SU-DHL-6 (cell line): ENCODE data around the gene ALPK3.

Source experiments
- EZH2phosphoT487 ChIP-seq: fragments of 200-600 bp; sonication (generic), shearing (Covaris generic); conservative IDR thresholded peaks from 2 replicates; pipeline ENCODE4 v1.6.1; 2018; ENCODE audit warnings: mild to moderate bottlenecking, antibody characterized with exemption, low read length, moderate library complexity, mixed read lengths
- TF ChIP-seq, protein P1 (sequence below): fragments of 200-600 bp; sonication (generic); IDR thresholded peaks from one replicate; pipeline ENCODE4 v1.5.1; 2017; ENCODE audit warnings: antibody characterized with exemption, mild to moderate bottlenecking, low read length, moderate library complexity; ENCODE audit not compliant: insufficient read depth, poor library complexity, severe bottlenecking

DNA sequence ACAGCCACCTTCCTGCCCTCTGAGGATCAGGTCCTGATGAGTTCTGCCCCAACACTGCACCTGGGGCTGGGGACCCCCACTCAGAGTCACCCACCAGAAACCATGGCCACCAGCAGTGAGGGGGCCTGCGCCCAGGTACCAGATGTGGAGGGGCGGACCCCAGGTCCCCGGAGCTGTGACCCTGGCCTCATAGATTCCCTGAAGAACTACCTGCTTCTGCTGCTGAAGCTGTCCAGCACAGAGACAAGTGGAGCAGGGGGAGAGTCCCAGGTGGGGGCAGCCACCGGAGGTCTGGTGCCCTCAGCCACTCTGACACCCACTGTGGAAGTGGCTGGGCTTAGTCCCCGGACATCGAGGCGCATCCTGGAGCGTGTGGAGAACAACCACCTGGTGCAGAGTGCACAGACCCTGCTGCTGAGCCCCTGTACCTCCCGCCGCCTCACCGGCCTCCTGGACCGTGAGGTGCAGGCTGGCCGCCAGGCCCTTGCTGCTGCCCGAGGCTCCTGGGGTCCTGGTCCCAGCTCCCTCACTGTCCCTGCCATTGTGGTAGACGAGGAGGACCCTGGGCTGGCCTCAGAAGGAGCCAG, 40.4 kb downstream of the ALPK3 start:
- TF ChIP-seq, protein P1, sequence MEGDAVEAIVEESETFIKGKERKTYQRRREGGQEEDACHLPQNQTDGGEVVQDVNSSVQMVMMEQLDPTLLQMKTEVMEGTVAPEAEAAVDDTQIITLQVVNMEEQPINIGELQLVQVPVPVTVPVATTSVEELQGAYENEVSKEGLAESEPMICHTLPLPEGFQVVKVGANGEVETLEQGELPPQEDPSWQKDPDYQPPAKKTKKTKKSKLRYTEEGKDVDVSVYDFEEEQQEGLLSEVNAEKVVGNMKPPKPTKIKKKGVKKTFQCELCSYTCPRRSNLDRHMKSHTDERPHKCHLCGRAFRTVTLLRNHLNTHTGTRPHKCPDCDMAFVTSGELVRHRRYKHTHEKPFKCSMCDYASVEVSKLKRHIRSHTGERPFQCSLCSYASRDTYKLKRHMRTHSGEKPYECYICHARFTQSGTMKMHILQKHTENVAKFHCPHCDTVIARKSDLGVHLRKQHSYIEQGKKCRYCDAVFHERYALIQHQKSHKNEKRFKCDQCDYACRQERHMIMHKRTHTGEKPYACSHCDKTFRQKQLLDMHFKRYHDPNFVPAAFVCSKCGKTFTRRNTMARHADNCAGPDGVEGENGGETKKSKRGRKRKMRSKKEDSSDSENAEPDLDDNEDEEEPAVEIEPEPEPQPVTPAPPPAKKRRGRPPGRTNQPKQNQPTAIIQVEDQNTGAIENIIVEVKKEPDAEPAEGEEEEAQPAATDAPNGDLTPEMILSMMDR: no peak
- no peak for TF ChIP-seq EZH2phosphoT487
